Measurements from ENCODE around the gene MAN1A1. TPM values are rescaled to one million over a fixed set of nuclear protein-coding genes. Genes with fewer than 3 reads are reported as not detected.
A peak's percentile ranks its signal among the peaks of the same experiment; 100 is the strongest.

The MAN1A1 gene
- total RNA-seq, 1 experiment from 2014 or later: 19.0 TPM

GRCh38 chr6:119129148-119129967, 220.2 kb downstream of the MAN1A1 start:
- no peak for TF ChIP-seq EZH2 (IDR thresholded peaks at IDR 0.05; ENCODE audit: low read length, unreplicated experiment)
- TF ChIP-seq CTCF (conservative IDR thresholded peaks at IDR 0.05; ENCODE audit: low read depth, low read length): peak; percentile 81
- TF ChIP-seq EZH2phosphoT487 (IDR thresholded peaks at IDR 0.05; ENCODE audit: borderline replicate concordance, low read length): no peak
- Histone ChIP-seq H3K9ac (ENCODE audit: low read length) (peak overlapping the region; percentile 43), H3K9me3 (ENCODE audit: low read length) (no peaks in the 10 kb centered on the region), H3K9me2 (replicated peaks; ENCODE audit: low read length) (no peaks in the 10 kb centered on the region), H3K4me1 (ENCODE audit: insufficient read depth, low read length) (peaks cover 26% of the 10 kb centered on the region), H2AFZ (ENCODE audit: low read length) (0 out of 2 replicates have a peak overlapping the region, but pooled peaks have one; percentile 9), H3K79me2 (ENCODE audit: low read length) (no peaks in the 10 kb centered on the region), H3K4me2 (ENCODE audit: low read length) (peak overlapping the region; percentile 67), H3K27ac (ENCODE audit: low read length) (peak overlapping the region; percentile 74), H3F3A (ENCODE audit: low read length, unreplicated experiment) (no peaks in the 10 kb centered on the region), H3K36me3 (ENCODE audit: low read depth, low read length) (no peaks in the 10 kb centered on the region), H3K27me3 (ENCODE audit: low read length) (no peaks in the 10 kb centered on the region), H4K20me1 (ENCODE audit: low read length) (no peaks in the 10 kb centered on the region), H3K4me3 (ENCODE audit: low read length) (peak overlapping the region; percentile 13; the same call in 1 of the 2 replicates)
- intact Hi-C loops (cut with micrococcal nuclease): loop anchor here (5.0 kb wide), 1 partner anchor 133 kb away; no protein-coding TSS in a partner anchor
- ChIA-PET CTCF (interaction anchor here (0.5 to 1.2 kb wide), 7 partner anchors 16 to 62 kb away, joined by 3 to 11 read pairs (median 4); no protein-coding TSS in a partner anchor), POLR2A (ENCODE audit: unreplicated experiment) (interaction anchor here (0.6 kb wide), 1 partner anchor 18 kb away, joined by 5 read pairs; no protein-coding TSS in a partner anchor)
- DNase-seq: peak; percentile 75
- ATAC-seq: peak; percentile 62
- no TSS peak for BruUV-seq (replicated peaks)

GRCh38 chr6:119128252-119128912, 221.2 kb downstream of the MAN1A1 start:
- DNase-seq (no peak), ATAC-seq (no peak)
- no TSS peak for BruUV-seq (replicated peaks)
- Histone ChIP-seq H3K9ac (ENCODE audit: low read length) (no peak overlapping the region), H3K4me1 (ENCODE audit: insufficient read depth, low read length) (peaks cover 35% of the 10 kb centered on the region), H3K9me3 (ENCODE audit: low read length) (no peaks in the 10 kb centered on the region), H4K20me1 (ENCODE audit: low read length) (no peaks in the 10 kb centered on the region), H3K27me3 (ENCODE audit: low read length) (no peaks in the 10 kb centered on the region), H3K27ac (ENCODE audit: low read length) (no peak overlapping the region), H3K79me2 (ENCODE audit: low read length) (no peaks in the 10 kb centered on the region), H3K36me3 (ENCODE audit: low read depth, low read length) (no peaks in the 10 kb centered on the region), H3K4me3 (ENCODE audit: low read length) (no peak overlapping the region), H3F3A (ENCODE audit: low read length, unreplicated experiment) (peaks cover 4% of the 10 kb centered on the region), H3K9me2 (replicated peaks; ENCODE audit: low read length) (no peaks in the 10 kb centered on the region), H3K4me2 (ENCODE audit: low read length) (no peak overlapping the region), H2AFZ (ENCODE audit: low read length) (no peak overlapping the region)
- intact Hi-C loops (cut with micrococcal nuclease): loop anchor here (5.0 kb wide), 1 partner anchor 134 kb away; no protein-coding TSS in a partner anchor
- TF ChIP-seq CTCF (conservative IDR thresholded peaks at IDR 0.05; ENCODE audit: low read depth, low read length): no peak
- TF ChIP-seq EZH2phosphoT487 (IDR thresholded peaks at IDR 0.05; ENCODE audit: borderline replicate concordance, low read length): no peak
- no peak for TF ChIP-seq EZH2 (IDR thresholded peaks at IDR 0.05; ENCODE audit: low read length, unreplicated experiment)
- ChIA-PET CTCF (no interaction called here), POLR2A (ENCODE audit: unreplicated experiment) (no interaction called here)

All from PC-3 (cell line).